NCI-H2081 (cell line): Measurements from ENCODE around the gene SYNDIG1.

Source experiments
- DNase-seq, 2 experiments: peaks; one replicate each; lab custom pipeline; 2025; lab: John Stamatoyannopoulos, UW

Gene SYNDIG1

GRCh38 chr20:24528583-24529368, 59.3 kb downstream of the SYNDIG1 start:
- no peak for DNase-seq

- no peak for DNase-seq
Measured at GRCh38 chr20:24529369-24529719, 59.9 kb downstream of the SYNDIG1 start.

- no peak for DNase-seq
Measured at GRCh38 chr20:24530131-24530680, 60.8 kb downstream of the SYNDIG1 start.

GRCh38 chr20:24531202-24531601, 61.8 kb downstream of the SYNDIG1 start:
- DNase-seq, result no peak

- no peak for DNase-seq
Measured at GRCh38 chr20:24531631-24532419, 62.4 kb downstream of the SYNDIG1 start.

GRCh38 chr20:24533449-24533848, 64.0 kb downstream of the SYNDIG1 start:
- no peak for DNase-seq

- DNase-seq, result no peak
Measured at GRCh38 chr20:24534282-24534681, 64.9 kb downstream of the SYNDIG1 start.

GRCh38 chr20:24535941-24536730, 66.7 kb downstream of the SYNDIG1 start:
- DNase-seq, result no peak

- DNase-seq, result no peak
Measured at GRCh38 chr20:24537210-24537609, 67.8 kb downstream of the SYNDIG1 start.

- DNase-seq, result no peak
Measured at GRCh38 chr20:24542721-24543120, 73.3 kb downstream of the SYNDIG1 start.

GRCh38 chr20:24543168-24543567, 73.7 kb downstream of the SYNDIG1 start:
- no peak for DNase-seq

GRCh38 chr20:24543741-24544140, 74.3 kb downstream of the SYNDIG1 start:
- DNase-seq, result no peak

- no peak for DNase-seq
Measured at GRCh38 chr20:24544371-24544770, 74.9 kb downstream of the SYNDIG1 start.

GRCh38 chr20:24545168-24545567, 75.7 kb downstream of the SYNDIG1 start:
- DNase-seq, result no peak

- DNase-seq, result no peak
Measured at GRCh38 chr20:24546232-24546892, 76.9 kb downstream of the SYNDIG1 start.

GRCh38 chr20:24547967-24548366, 78.5 kb downstream of the SYNDIG1 start:
- DNase-seq, result no peak

GRCh38 chr20:24559114-24559732, 89.8 kb downstream of the SYNDIG1 start:
- no peak for DNase-seq

- DNase-seq, result no peak
Measured at GRCh38 chr20:24560571-24561491, 91.4 kb downstream of the SYNDIG1 start.

- no peak for DNase-seq
Measured at GRCh38 chr20:24565835-24566351, 96.5 kb downstream of the SYNDIG1 start.

GRCh38 chr20:24566656-24567055, 97.2 kb downstream of the SYNDIG1 start:
- no peak for DNase-seq
